Lower leg skin (tissue), 3 donors: ENCODE results near the gene S1PR4.

Experiments
- CTCF ChIP-seq, 3 donors: fragments of 450-650 bp; IDR thresholded peaks; one replicate each; pipeline ENCODE4 v1.5.1; 2016; ENCODE audit warnings: antibody characterized with exemption in 3 of 3, mild to moderate bottlenecking in 3 of 3, moderate library complexity in 2 of 3
- POLR2A ChIP-seq, 2 donors: fragments of 450-650 bp; IDR thresholded peaks; one replicate each; pipeline ENCODE4 v1.6.1; 2016 to 2017; ENCODE audit warnings: antibody characterized with exemption in 2 of 2, mild to moderate bottlenecking in 1 of 2, moderate library complexity in 1 of 2

- no peak for TF ChIP-seq CTCF (IDR thresholded peaks at IDR 0.05)
- no peak for TF ChIP-seq POLR2A (IDR thresholded peaks at IDR 0.05)
Observed at GRCh38 chr19:3194106-3195087, 15.8 kb downstream of the S1PR4 start.
